Suprapubic skin (tissue), 4 donors: Measurements from ENCODE around the gene NOSTRIN.

Experiments used
- CTCF ChIP-seq, 2 donors: fragments of 200-600 bp in 1 of 2; fragments of 450-650 bp in 1 of 2; sonication (generic) in 1 of 2; IDR thresholded peaks; one replicate each; pipeline ENCODE4 v1.5.1; 2016 to 2019; ENCODE audit warnings: antibody characterized with exemption in 2 of 2, mild to moderate bottlenecking in 1 of 2, moderate library complexity in 1 of 2
- EP300 ChIP-seq: sonication (generic); formaldehyde crosslinking; IDR thresholded peaks from one replicate; pipeline ENCODE4 v1.6.1; 2017; ENCODE audit warnings: antibody characterized with exemption
- POLR2A ChIP-seq, 2 donors: fragments of 450-650 bp; IDR thresholded peaks; one replicate each; pipeline ENCODE4 v1.6.1; 2017; ENCODE audit warnings: antibody characterized with exemption in 2 of 2, mild to moderate bottlenecking in 2 of 2, moderate library complexity in 2 of 2
- POLR2AphosphoS5 ChIP-seq, 3 donors: sonication (generic); formaldehyde crosslinking; IDR thresholded peaks; one replicate each; pipeline ENCODE4 v1.6.1; 2017; ENCODE audit warnings: antibody characterized with exemption in 3 of 3

GRCh38 chr2:168889635-168890005 is 87.2 kb downstream of the NOSTRIN start:
- no peak for TF ChIP-seq POLR2A (IDR thresholded peaks at IDR 0.05)
- TF ChIP-seq EP300 = no peak
- no peak for TF ChIP-seq CTCF (IDR thresholded peaks at IDR 0.05)
- TF ChIP-seq POLR2AphosphoS5 (IDR thresholded peaks at IDR 0.05) = no peak
